ENCODE measurements around the gene BBS10.
"Not testable (repeated sequence)": the region's sequence is repeated elsewhere in the genome, so short reads cannot be mapped to it uniquely, and the experiment has no call there.

The BBS10 gene

GRCh38 chr12:76348079-76348901 lies at the start of gene BBS10:
Gene BBS10 (minus strand): TSS chr12:76348415. CDS start chr12:76348358, 57 bp downstream.
- intact Hi-C loops (cut with DNase I): loop anchor here (2.0 to 10.0 kb wide), 4 partner anchors 193 to 821 kb away; no protein-coding TSS in a partner anchor
- peak; percentile 86 to 99 (median 93) for DNase-seq

- DNase-seq: no peak
- intact Hi-C loops (cut with DNase I): no loop called here
Measured at GRCh38 chr12:76391461-76391860, 43.2 kb upstream of the BBS10 start.

- DNase-seq: no peak
- intact Hi-C loops (cut with DNase I): no loop called here
Measured at GRCh38 chr12:76387614-76388013, 39.4 kb upstream of the BBS10 start.

GRCh38 chr12:76384560-76384959 lies 36.3 kb upstream of the BBS10 start:
- intact Hi-C loops (cut with DNase I): no loop called here
- no peak for DNase-seq

- intact Hi-C loops (cut with DNase I): no loop called here
- no peak for DNase-seq
Measured at GRCh38 chr12:76383988-76384387, 35.8 kb upstream of the BBS10 start.

- intact Hi-C loops (cut with DNase I): no loop called here
- no peak for DNase-seq
Measured at GRCh38 chr12:76379261-76379660, 31.0 kb upstream of the BBS10 start.

GRCh38 chr12:76376876-76377275 lies 28.7 kb upstream of the BBS10 start:
- intact Hi-C loops (cut with DNase I): not testable (repeated sequence)

GRCh38 chr12:76375939-76376338 lies 27.7 kb upstream of the BBS10 start:
- intact Hi-C loops (cut with DNase I): no loop called here
- no peak for DNase-seq

More at GRCh38 chr12:76376876-76377275, 28.7 kb upstream of the BBS10 start:
- DNase-seq: not testable (repeated sequence)

- intact Hi-C loops (cut with DNase I): no loop called here
- no peak for DNase-seq
Measured at GRCh38 chr12:76375470-76375869, 27.3 kb upstream of the BBS10 start.

GRCh38 chr12:76374386-76375020 lies 26.3 kb upstream of the BBS10 start:
- intact Hi-C loops (cut with DNase I): no loop called here
- no peak for DNase-seq

GRCh38 chr12:76368230-76368629 lies 20.0 kb upstream of the BBS10 start:
- intact Hi-C loops (cut with DNase I): no loop called here

GRCh38 chr12:76366163-76366562 lies 17.9 kb upstream of the BBS10 start:
- no peak for DNase-seq
- intact Hi-C loops (cut with DNase I): no loop called here

More at GRCh38 chr12:76368230-76368629, 20.0 kb upstream of the BBS10 start:
- DNase-seq: no peak

GRCh38 chr12:76364131-76364530 lies 15.9 kb upstream of the BBS10 start:
- DNase-seq; intact Hi-C loops (cut with DNase I): not testable (repeated sequence)

GRCh38 chr12:76360316-76360715 lies 12.1 kb upstream of the BBS10 start:
- peak in 2 of 10 donors; percentile 50 to 55 for DNase-seq
- intact Hi-C loops (cut with DNase I): no loop called here

- intact Hi-C loops (cut with DNase I): no loop called here
- no peak for DNase-seq
Measured at GRCh38 chr12:76356071-76356470, 7.9 kb upstream of the BBS10 start.

GRCh38 chr12:76346798-76347420 lies 1.3 kb downstream of the BBS10 start:
- peak in 5 of 10 donors; percentile 28 to 83 (median 43) for DNase-seq
- intact Hi-C loops (cut with DNase I): loop anchor here (2.0 to 10.0 kb wide), 4 partner anchors 192 to 836 kb away; partner anchors contain the start of gene KRR1

GRCh38 chr12:76346236-76346635 lies 2.0 kb downstream of the BBS10 start:
- intact Hi-C loops (cut with DNase I): loop anchor here (2.0 to 10.0 kb wide), 4 partner anchors 191 to 835 kb away; partner anchors contain the start of gene KRR1

GRCh38 chr12:76345569-76345968 lies 2.6 kb downstream of the BBS10 start:
- DNase-seq: no peak
- intact Hi-C loops (cut with DNase I): loop anchor here (5.0 to 10.0 kb wide), 3 partner anchors 191 to 818 kb away; no protein-coding TSS in a partner anchor

More at GRCh38 chr12:76346236-76346635, 2.0 kb downstream of the BBS10 start:
- DNase-seq: no peak

- intact Hi-C loops (cut with DNase I): loop anchor here (10.0 kb wide), 1 partner anchor 187 kb away; no protein-coding TSS in a partner anchor
- no peak for DNase-seq
Measured at GRCh38 chr12:76341436-76342030, 6.7 kb downstream of the BBS10 start.

Measured in posterior cingulate gyrus (tissue), 11 donors.